ENCODE data around the gene COL27A1.

The COL27A1 gene

GRCh38 chr9:114228016-114228808, 72.9 kb downstream of the COL27A1 start:
- DNase-seq, result no peak
- no peak for TF ChIP-seq GATA1 (IDR thresholded peaks at IDR 0.05; ENCODE audit: low read depth, low read length)
- no peak for TF ChIP-seq POLR2A (IDR thresholded peaks at IDR 0.05; ENCODE audit: low read length)

- TF ChIP-seq GATA1 (IDR thresholded peaks at IDR 0.05; ENCODE audit: low read depth, low read length) (no peak), POLR2A (IDR thresholded peaks at IDR 0.05; ENCODE audit: low read length) (no peak)
- DNase-seq, result no peak
These were observed 74.0 kb downstream of the COL27A1 start for GRCh38 chr9:114229295-114229694.

GRCh38 chr9:114230068-114230467, 74.7 kb downstream of the COL27A1 start:
- no peak for TF ChIP-seq POLR2A (IDR thresholded peaks at IDR 0.05; ENCODE audit: low read length)
- no peak for TF ChIP-seq GATA1 (IDR thresholded peaks at IDR 0.05; ENCODE audit: low read depth, low read length)
- no peak for DNase-seq

GRCh38 chr9:114231273-114231672, 75.9 kb downstream of the COL27A1 start:
- TF ChIP-seq POLR2A (IDR thresholded peaks at IDR 0.05; ENCODE audit: low read length) (no peak), GATA1 (IDR thresholded peaks at IDR 0.05; ENCODE audit: low read depth, low read length) (no peak)
- DNase-seq, result no peak

GRCh38 chr9:114231719-114232449, 76.5 kb downstream of the COL27A1 start:
- no peak for DNase-seq
- TF ChIP-seq GATA1 (IDR thresholded peaks at IDR 0.05; ENCODE audit: low read depth, low read length) (no peak), POLR2A (IDR thresholded peaks at IDR 0.05; ENCODE audit: low read length) (no peak)

GRCh38 chr9:114233491-114234185, 78.3 kb downstream of the COL27A1 start:
- no peak for TF ChIP-seq GATA1 (IDR thresholded peaks at IDR 0.05; ENCODE audit: low read depth, low read length)
- no peak for TF ChIP-seq POLR2A (IDR thresholded peaks at IDR 0.05; ENCODE audit: low read length)
- DNase-seq, result no peak

- TF ChIP-seq POLR2A (IDR thresholded peaks at IDR 0.05; ENCODE audit: low read length) (no peak), GATA1 (IDR thresholded peaks at IDR 0.05; ENCODE audit: low read depth, low read length) (no peak)
- DNase-seq, result no peak
These were observed 79.8 kb downstream of the COL27A1 start for GRCh38 chr9:114235033-114235661.

- DNase-seq, result no peak
- TF ChIP-seq POLR2A (IDR thresholded peaks at IDR 0.05; ENCODE audit: low read length), result no peak
- TF ChIP-seq GATA1 (IDR thresholded peaks at IDR 0.05; ENCODE audit: low read depth, low read length), result no peak
These were observed 81.2 kb downstream of the COL27A1 start for GRCh38 chr9:114236391-114237138.

GRCh38 chr9:114237247-114237646, 81.9 kb downstream of the COL27A1 start:
- DNase-seq, result no peak
- no peak for TF ChIP-seq GATA1 (IDR thresholded peaks at IDR 0.05; ENCODE audit: low read depth, low read length)
- TF ChIP-seq POLR2A (IDR thresholded peaks at IDR 0.05; ENCODE audit: low read length), result no peak

- no peak for TF ChIP-seq POLR2A (IDR thresholded peaks at IDR 0.05; ENCODE audit: low read length)
- no peak for TF ChIP-seq GATA1 (IDR thresholded peaks at IDR 0.05; ENCODE audit: low read depth, low read length)
- DNase-seq, result no peak
These were observed 82.4 kb downstream of the COL27A1 start for GRCh38 chr9:114237781-114238180.

- DNase-seq, result no peak
- TF ChIP-seq GATA1 (IDR thresholded peaks at IDR 0.05; ENCODE audit: low read depth, low read length), result no peak
- TF ChIP-seq POLR2A (IDR thresholded peaks at IDR 0.05; ENCODE audit: low read length), result no peak
These were observed 83.1 kb downstream of the COL27A1 start for GRCh38 chr9:114238472-114238871.

- DNase-seq, result peak; percentile 83 to 88
- no peak for TF ChIP-seq POLR2A (IDR thresholded peaks at IDR 0.05; ENCODE audit: low read length)
- peak; percentile 57 for TF ChIP-seq GATA1 (IDR thresholded peaks at IDR 0.05; ENCODE audit: low read depth, low read length)
These were observed 83.8 kb downstream of the COL27A1 start for GRCh38 chr9:114238891-114239875.

All from erythroblast (primary cell).